Measurements from ENCODE around the gene CNTROB. TPM values are rescaled to one million over a fixed set of nuclear protein-coding genes. Genes with fewer than 3 reads are reported as not detected.
A peak's percentile ranks its signal among the peaks of the same experiment; 100 is the strongest.

CNTROB gene
- total RNA-seq, 4 donors from 2014 or later, result 3.6 to 14.3 (median 7.2) TPM

GRCh38 chr17:7922845-7923628, 9.0 kb upstream of the CNTROB start:
- peak; percentile 87 to 93 for ATAC-seq
- Histone ChIP-seq H3K9me3 (no peaks in the 10 kb centered on the region), H3K4me1 (peaks cover 5 to 12% of the 10 kb centered on the region in 2 donors), H3K27ac (peak overlapping the region; percentile 58 to 74 (median 60)), H3K27me3 (no peaks in the 10 kb centered on the region), H3K36me3 (no peaks in the 10 kb centered on the region), H3K4me3 (peak overlapping the region; percentile 53 to 77 (median 60))
- in situ Hi-C loops (cut with MboI; ENCODE audit: low sequenced_read_pairs in 4 of 4) (no loop called here), intact Hi-C loops (cut with DNase I; ENCODE audit: low total_unique reads) (no loop called here)
- DNase-seq, result peak; percentile 52 to 76
- TF ChIP-seq POLR2A (IDR thresholded peaks at IDR 0.05) (peak; percentile 43 to 57), CTCF (IDR thresholded peaks at IDR 0.05 in 4 of 5, conservative IDR thresholded peaks at IDR 0.05 in 1 of 5) (no peak)

- intact Hi-C loops (cut with DNase I; ENCODE audit: low total_unique reads) (no loop called here), in situ Hi-C loops (cut with MboI; ENCODE audit: low sequenced_read_pairs in 4 of 4) (no loop called here)
- Histone ChIP-seq H3K27me3 (no peaks in the 10 kb centered on the region), H3K27ac (no peak overlapping the region), H3K9me3 (no peaks in the 10 kb centered on the region), H3K4me1 (peaks cover 6 to 16% of the 10 kb centered on the region in 2 donors), H3K4me3 (no peak overlapping the region), H3K36me3 (no peaks in the 10 kb centered on the region)
- ATAC-seq (no peak), DNase-seq (no peak)
- TF ChIP-seq POLR2A (IDR thresholded peaks at IDR 0.05) (no peak), CTCF (IDR thresholded peaks at IDR 0.05 in 4 of 5, conservative IDR thresholded peaks at IDR 0.05 in 1 of 5) (no peak)
These were observed 4.4 kb upstream of the CNTROB start for GRCh38 chr17:7927596-7927995.

GRCh38 chr17:7929158-7930023, 2.6 kb upstream of the CNTROB start, which contains the start of gene KCNAB3:
KCNAB3 (minus strand) TSS chr17:7929856; CDS start chr17:7929435, 421 bp downstream.
- no peak for DNase-seq
- intact Hi-C loops (cut with DNase I; ENCODE audit: low total_unique reads), result loop anchor here (5.0 kb wide), 2 partner anchors 63 to 72 kb away; partner anchors contain the start of genes CYB5D1, NAA38 and TMEM88
- TF ChIP-seq CTCF (IDR thresholded peaks at IDR 0.05 in 4 of 5, conservative IDR thresholded peaks at IDR 0.05 in 1 of 5), result no peak
- no peak for TF ChIP-seq POLR2A (IDR thresholded peaks at IDR 0.05)
- no peak within 1 kb of the TSS for H3K4me3 ChIP-seq
- ATAC-seq, result no peak
- in situ Hi-C loops (cut with MboI; ENCODE audit: low sequenced_read_pairs in 4 of 4), result loop anchor here in 1 of 4 donors (5.0 kb wide), 1 partner anchor 58 kb away; no protein-coding TSS in a partner anchor
- H3K9me3 ChIP-seq, result no peaks in the 10 kb centered on the region
- H3K27me3 ChIP-seq, result no peaks in the 10 kb centered on the region
- H3K36me3 ChIP-seq, result peaks cover 0 to 1% of the 10 kb centered on the region in 2 donors
- no peak within 1 kb of the TSS for H3K27ac ChIP-seq
- peaks cover 17 to 19% of the 10 kb centered on the region in 2 donors for H3K4me1 ChIP-seq

- in situ Hi-C loops (cut with MboI; ENCODE audit: low sequenced_read_pairs in 4 of 4), result loop anchor here in 1 of 4 donors (5.0 kb wide), 1 partner anchor 56 kb away; no protein-coding TSS in a partner anchor
- Histone ChIP-seq H3K36me3 (peaks cover 0 to 18% of the 10 kb centered on the region in 2 donors), H3K4me3 (peak overlapping the region; percentile 85 to 97 (median 93)), H3K27ac (peak overlapping the region; percentile 83 to 90 (median 87)), H3K9me3 (no peaks in the 10 kb centered on the region), H3K27me3 (no peaks in the 10 kb centered on the region), H3K4me1 (peaks cover 17 to 19% of the 10 kb centered on the region in 2 donors)
- intact Hi-C loops (cut with DNase I; ENCODE audit: low total_unique reads), result loop anchor here (5.0 kb wide), 2 partner anchors 61 to 74 kb away; partner anchors contain the start of genes CYB5D1, NAA38 and TMEM88
- DNase-seq, result no peak
- TF ChIP-seq CTCF (IDR thresholded peaks at IDR 0.05 in 4 of 5, conservative IDR thresholded peaks at IDR 0.05 in 1 of 5) (no peak), POLR2A (IDR thresholded peaks at IDR 0.05) (no peak)
- no peak for ATAC-seq
These were observed 970 bp upstream of the CNTROB start for GRCh38 chr17:7930841-7931631.
